Transverse colon (tissue), 4 donors: ENCODE measurements around the gene HERC2.
"Not testable (repeated sequence)": the region's sequence is repeated elsewhere in the genome, so short reads cannot be mapped to it uniquely, and the experiment has no call there.

Experiments
- CTCF ChIP-seq, 5 experiments: fragments of 200-600 bp in 3 of 5; fragments of 450-650 bp in 2 of 5; sonication (generic) in 3 of 5; IDR thresholded peaks; 1 replicate in 2 of 5; 2 replicates in 3 of 5; pipeline ENCODE4 v1.5.1; 2016 to 2017; ENCODE audit warnings: antibody characterized with exemption in 5 of 5, inconsistent platforms in 3 of 5, mild to moderate bottlenecking in 2 of 5, moderate library complexity in 1 of 5
- EP300 ChIP-seq: sonication (generic); formaldehyde crosslinking; IDR thresholded peaks from one replicate; pipeline ENCODE4 v1.6.1; 2017; ENCODE audit warnings: antibody characterized with exemption, low read depth
- POLR2A ChIP-seq: fragments of 450-650 bp; IDR thresholded peaks from one replicate; pipeline ENCODE4 v1.6.1; 2016; ENCODE audit warnings: antibody characterized with exemption, mild to moderate bottlenecking, moderate library complexity
- POLR2AphosphoS5 ChIP-seq, 3 donors: sonication (generic); formaldehyde crosslinking; IDR thresholded peaks; one replicate each; pipeline ENCODE4 v1.6.1; 2016; ENCODE audit warnings: antibody characterized with exemption in 3 of 3

- not testable (repeated sequence) for TF ChIP-seq CTCF (IDR thresholded peaks at IDR 0.05); POLR2AphosphoS5 (IDR thresholded peaks at IDR 0.05); POLR2A; EP300
Measured at GRCh38 chr15:28121577-28121976, 200.4 kb downstream of the HERC2 start.
